HG03060 (cell line): ENCODE measurements around the gene CEP112.
"Not testable (repeated sequence)": the region's sequence is repeated elsewhere in the genome, so short reads cannot be mapped to it uniquely, and the experiment has no call there.

ENCODE experiments used
- ATAC-seq: cut with Tn5 transposase; IDR thresholded peaks from one replicate; pipeline ENCODE4 v1.9.1; 2021; ENCODE audit warnings: low read depth, moderate number of reproducible peaks; ENCODE audit not compliant: unreplicated experiment

Gene CEP112

DNA sequence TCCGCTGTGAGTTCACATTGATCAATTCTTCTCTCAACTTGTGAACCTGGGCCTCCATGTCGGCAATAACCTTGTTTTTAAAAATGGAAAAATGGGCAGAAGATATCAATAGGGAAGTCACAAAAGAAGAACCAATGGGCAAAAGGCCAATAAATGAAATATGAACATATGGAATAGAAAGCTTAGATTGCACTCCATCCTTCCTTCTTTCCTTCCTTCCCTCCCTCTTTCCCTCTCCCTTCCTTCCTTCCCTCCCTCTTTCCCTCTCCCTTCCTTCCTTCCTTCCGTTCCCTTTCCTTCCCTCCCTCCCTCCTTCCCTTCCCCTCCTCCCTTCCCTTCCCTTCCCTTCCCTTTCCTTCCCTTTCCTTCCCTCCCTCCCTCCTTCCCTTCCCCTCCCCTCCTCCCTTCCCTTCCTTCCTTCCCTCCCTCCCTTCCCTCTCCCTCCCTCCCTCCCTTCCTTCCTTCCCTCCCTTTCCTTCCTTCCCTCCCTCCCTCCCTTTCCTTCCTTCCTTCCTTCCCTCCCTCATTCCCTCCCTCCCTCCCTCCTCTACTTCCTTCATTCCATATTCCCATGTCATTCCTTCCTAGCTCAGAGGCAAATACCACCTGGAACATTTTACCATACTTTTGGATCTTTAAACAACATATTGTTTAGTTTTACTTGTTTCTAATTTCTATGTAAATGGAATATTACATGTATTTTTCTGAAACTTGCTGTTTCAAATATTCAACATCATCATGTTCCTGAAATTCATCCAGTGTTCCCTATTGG, 339.8 kb downstream of the CEP112 start:
- no peak for ATAC-seq

DNA sequence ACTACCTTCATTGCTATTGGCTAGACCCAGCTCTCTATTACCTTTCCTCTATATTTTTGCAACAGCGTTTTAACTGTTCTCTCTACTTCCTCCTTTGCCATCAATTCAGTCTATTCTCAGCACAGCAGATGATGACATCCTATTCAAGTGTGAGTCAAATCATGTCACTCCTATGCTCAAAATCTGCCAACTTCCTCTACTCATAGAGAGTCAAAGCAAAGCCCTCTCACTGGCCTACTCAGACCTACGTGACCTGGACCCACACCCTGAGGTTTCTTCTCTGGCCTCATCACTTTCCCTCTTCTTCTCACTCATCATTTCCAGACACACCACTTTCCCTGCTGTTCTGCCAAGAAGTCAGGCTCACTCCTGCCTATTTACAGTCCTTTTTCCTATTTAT, 341.4 kb downstream of the CEP112 start:
- ATAC-seq: no peak

DNA sequence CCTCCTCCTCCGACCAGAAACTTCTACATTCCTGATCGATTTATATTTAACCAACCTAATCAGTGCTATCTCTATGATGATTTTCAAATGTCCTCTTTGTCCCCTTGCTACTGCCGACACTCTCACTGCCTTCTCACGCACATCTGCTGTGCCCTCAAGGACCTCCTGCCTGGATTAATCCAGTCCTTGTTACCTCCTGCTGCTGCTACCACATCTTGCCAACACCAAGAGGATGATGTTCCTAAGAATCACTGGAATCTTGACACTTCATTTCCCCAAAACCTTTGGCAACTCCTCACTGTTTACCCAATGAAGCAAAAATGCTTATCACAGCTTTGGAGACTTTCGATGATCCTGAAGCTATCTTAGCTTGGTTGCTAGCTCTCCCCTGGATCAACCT, 343.2 kb downstream of the CEP112 start:
- no peak for ATAC-seq

DNA sequence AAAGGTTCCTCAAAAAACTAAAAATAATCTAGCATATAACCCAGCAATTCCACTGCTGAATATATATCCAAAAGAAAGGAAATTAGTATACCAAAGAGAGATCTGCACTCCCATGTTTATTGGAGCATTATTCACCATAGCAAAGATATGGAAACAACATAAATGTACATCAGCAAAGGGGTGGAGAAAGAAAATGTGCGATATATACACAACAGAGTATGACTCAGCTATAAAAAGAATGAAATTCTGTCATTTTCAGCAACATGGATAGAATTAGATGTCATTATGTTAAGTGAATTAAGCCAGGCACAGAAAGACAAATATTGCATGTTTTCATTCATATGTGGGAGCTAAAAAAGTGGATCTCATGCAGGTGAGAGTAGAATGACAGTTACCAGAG, 350.8 kb downstream of the CEP112 start:
- ATAC-seq: no peak

DNA sequence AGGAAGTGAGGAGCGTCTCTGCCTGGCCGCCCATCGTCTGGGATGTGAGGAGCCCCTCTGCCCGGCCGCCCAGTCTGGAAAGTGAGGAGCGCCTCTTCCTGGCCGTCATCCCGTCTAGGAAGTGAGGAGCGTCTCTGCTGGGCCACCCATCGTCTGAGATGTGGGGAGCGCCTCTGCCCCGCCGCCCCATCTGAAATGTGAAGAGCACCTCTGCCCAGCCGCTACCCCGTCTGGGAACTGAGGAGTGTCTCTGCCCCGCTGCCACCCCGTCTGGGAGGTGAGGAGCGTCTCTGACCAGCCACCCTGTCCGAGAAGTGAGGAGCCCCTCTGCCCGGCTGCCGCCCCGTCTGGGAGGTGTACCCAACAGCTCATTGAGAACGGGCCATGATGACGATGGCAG, 354.7 kb downstream of the CEP112 start:
- ATAC-seq: not testable (repeated sequence)

DNA sequence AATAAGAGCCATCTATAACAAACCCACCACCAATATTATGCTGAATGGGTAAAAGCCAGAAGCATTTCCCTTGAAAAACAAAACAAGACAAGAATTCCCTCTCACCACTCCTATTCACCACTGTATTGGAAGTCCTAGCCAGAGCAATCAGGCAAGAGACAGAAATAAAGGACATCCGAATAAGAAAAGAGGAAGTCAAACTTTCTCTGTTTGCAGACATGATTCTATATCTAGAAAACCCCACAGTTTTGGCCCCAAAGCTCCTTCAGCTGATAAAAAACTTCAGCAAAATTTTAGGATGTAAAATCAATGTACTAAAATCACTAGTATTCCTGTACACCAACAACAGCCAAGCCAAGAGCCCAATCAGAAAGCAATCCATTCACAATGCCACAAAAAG, 358.7 kb downstream of the CEP112 start:
- no peak for ATAC-seq

DNA sequence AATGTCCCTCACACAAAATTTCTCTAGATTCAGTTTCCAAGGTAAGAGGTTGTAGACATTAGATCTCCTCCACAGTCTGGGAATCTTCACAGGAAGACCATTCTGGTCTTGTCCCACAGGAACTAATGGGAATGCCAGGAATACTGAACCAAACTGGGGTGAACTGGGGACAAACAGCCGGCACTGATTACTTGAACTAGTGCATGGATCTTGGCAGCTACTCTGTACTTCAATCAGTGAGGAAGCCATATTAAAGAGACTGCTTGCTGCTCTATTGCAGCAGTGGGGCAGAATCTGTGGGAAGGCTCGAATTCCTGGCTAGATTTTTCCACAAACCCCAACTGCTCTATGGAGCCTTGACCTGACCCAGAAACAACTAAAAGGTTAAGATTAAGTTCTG, 361.6 kb downstream of the CEP112 start:
- ATAC-seq: no peak

DNA sequence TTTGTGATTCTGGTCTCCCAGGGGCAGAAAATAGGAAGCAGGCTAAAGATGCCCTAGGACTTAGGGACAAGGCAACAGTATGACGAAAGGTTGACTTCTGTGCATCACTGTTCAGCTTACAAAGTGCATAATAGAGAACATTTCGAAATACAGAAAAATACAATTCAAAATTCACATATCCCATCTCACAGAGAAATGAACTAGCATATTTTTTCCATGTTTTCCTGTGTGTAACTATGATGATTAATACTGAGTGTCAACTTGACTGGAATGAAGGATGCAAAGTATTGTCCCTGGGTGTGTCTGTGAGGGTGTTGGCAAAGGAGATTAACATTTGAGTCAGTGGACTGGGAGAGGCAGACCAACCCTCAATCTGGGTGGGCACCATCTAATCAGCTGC, 365.4 kb downstream of the CEP112 start:
- ATAC-seq: not testable (repeated sequence)

DNA sequence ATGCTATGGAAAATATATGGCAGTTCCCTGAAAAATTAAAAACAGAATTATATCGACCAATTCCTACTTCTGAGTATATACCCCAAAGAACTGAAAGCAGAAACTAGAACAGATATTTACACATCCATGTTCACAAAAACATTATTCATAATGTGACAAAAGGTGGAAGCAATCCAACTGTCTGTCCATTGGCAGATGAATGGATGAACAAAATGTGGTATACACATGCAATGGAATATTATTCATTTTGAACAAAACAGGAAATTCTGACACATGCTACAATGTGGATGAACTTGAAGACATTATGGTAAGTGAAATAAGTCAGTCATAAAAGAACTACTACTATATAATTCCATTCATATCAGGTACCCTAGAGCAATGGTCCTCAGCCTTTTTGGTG, 367.0 kb downstream of the CEP112 start:
- ATAC-seq: no peak

DNA sequence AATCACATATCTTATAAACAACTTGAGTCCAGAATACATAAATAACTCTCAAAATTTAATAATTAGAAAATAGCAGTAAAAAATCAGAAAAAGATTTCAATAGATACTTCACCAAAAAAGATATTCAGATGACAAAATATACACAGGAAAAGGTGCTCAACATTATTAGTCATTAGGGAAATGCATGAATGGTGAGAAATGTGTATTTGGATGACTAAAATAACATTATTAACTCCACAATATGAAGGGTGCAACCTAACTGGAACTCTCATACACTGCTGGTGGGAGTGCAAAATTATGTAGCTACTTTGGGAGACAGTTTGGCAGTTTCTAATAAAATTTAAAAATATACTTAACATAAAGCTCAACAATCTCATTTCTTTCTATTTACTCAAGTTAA, 368.2 kb downstream of the CEP112 start:
- ATAC-seq: no peak

DNA sequence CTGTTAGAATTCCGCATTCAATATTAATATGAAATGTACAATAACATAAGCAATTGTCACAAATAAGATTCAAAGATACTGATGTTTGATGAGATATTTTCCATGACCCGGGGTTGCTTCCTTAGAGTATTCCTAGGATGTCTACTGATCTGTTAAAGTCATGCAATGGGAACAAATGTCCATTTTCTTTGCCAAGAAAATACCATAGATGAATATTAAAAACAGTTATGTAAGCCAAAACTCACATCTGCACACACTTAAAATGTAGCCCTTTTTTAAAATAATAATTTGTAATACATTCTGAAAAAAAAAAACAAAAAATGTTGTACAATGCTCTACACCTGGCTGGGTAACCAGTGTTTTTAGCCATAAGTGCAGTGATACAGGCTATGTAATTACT, 371.1 kb downstream of the CEP112 start:
- ATAC-seq: no peak

DNA sequence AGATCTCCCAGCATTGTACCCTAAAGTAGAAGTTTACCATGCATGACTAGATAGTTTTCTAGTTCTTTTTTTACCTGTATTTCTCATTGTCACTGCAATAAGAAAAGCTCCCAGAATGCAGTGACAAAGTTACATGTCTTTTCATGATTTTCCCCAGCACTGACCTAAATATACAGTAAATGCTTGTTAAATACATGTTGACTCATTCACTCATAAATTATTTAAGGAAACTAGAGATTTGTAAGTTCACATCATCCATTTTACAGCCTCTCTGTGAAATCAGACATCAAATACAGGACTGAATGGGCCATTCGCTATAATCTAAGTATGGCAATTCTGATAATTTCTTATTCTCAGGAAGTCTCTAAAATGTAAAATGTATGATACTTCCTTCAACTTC, 371.6 kb downstream of the CEP112 start:
- ATAC-seq: no peak

DNA sequence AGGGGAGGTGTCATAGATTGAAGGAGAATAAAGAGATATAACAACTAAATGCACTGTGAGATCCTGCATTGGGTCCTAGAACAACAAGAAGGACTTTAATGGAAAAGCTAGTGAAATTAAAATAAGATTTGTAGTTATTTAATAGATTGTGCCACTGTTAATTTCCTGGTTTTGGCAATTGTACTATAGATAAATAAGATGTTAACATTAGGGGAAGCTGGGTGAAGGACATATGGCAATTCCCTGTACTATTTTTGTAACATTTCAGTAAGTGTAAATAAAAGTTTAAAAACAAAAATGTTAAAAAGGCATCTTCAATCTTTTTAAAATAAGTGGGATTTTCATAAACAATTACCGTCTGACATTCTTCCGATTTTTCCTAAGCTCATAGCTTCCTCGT, 372.1 kb downstream of the CEP112 start:
- no peak for ATAC-seq

DNA sequence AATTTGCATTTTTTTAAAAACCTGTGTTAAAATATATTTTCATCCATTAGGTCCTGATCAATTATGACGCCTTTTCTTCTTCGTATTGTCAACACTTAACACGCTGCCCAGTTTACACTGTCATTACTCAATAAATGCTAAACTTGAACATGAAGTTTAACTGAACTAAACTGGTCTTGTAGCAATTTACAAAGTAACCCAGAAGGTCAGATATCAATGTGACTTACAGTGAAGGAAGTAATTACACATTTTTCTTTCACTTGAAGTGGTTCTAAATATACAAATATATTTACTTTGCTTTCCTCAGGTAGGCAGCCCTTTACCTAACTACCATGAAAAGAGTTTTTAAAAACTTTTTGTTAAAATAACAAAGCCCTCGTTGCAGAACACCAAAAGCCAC, 374.0 kb downstream of the CEP112 start:
- ATAC-seq: no peak

DNA sequence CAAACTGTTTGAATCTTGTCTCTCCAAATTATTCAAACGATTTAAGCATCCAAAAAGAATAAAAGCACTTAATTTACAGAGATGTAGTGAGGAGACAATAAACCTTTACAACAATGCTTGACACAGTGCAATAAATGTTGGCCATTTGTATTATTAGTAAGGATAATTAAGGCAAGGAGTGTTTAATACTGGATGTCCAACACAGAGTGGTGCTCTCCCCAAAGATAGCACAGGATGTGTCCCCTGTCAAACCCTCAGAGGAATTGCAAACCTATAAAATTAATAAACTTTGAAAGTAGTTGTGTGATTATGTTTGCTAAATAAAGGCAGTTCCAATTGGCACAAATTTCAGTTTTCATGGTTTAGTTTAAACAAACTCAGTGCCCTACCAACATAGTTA, 377.5 kb downstream of the CEP112 start:
- ATAC-seq: no peak

DNA sequence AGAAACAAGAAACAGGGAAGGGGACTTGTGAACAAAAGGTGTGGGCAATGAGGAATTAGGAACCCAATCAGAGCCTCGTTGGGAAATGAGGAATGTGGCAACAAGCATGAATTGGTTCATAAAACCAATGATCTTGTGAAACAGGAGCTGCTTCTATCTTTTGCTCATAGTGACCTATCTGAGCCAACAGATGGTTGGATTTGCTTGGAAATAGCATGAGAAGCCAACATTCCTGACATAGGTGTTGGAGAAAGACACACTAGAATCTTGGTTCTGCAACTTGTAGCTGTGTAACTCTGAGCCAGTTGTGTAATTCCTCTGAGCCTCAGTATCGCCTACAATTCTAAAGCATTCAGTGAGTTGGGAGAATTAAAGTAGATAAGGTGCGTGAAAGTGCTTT, 378.6 kb downstream of the CEP112 start:
- ATAC-seq: no peak

DNA sequence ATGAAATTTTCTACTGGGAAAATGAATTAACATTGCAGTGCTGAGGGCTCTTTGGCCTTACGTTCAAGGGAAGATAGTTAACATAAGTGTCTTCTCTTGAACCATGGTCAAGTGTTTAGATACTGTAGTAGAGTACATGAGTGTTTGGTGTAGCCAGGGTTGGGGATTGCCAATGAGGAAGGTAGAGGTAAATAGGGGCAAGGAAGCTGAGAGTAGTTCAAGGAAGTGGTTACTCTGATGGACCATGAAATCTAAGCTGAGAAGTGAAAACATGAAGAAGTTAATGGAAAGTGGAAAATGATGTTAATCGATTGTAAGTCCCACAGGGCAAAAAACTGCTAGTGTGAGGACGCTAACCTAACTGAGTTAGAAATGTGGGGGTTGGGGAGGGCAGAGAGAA, 380.9 kb downstream of the CEP112 start:
- no peak for ATAC-seq

DNA sequence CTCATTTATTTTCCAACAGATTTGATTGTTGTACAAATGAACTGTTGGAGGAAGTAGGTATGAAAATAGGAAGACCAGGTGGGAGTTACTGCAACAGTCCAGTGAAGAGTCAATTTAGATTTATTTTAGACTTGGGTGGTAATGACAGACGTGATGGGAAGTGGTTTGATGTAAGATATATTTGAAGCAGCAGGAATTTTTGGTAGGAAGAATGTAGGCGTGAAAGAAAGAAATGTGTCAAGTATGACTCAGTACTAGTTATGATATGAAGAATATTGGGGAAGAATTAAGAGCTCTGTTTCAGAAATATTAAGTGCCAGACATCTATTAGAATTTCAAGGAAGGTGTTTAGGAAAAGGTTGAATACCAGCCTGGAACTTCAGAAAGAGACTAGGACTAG, 382.6 kb downstream of the CEP112 start:
- ATAC-seq: no peak

DNA sequence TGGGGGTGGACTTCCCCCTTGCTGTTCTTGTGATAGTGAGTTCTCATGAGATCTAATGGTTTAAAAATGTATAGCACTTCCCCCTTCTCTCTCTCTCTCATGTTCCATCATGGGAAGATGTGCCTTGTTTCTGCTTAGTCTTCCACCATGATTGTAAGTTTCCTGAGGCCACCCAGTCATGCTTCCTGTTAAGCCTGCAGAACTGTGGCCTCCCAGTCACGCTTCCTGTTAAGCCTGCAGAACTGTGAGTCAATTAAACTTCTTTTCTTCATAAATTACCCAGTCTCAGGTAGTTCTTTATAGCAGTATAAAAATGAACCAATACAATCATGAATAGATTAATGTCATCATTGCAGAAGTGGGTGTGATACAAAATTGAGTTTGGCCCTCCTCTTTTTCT, 383.4 kb downstream of the CEP112 start:
- not testable (repeated sequence) for ATAC-seq

DNA sequence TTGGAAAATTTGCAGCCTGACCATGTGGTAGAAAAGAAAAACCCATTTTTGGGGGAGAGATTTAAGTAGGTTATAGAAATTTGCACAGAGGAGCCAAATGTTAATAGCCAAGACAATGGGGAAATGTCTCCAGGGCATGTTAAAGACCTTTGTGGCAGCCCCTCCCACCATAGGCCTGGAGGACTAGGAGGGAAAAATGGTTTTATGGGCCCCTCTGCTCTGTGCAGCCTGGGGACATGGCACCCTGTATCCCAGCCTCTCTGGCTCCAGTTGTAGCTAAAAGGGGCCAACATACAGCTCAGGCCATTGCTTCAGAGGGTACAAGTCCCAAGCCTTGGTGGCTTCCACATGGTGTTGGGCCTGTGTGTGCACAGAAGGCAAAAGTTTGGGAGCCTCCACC, 384.6 kb downstream of the CEP112 start:
- ATAC-seq: no peak

DNA sequence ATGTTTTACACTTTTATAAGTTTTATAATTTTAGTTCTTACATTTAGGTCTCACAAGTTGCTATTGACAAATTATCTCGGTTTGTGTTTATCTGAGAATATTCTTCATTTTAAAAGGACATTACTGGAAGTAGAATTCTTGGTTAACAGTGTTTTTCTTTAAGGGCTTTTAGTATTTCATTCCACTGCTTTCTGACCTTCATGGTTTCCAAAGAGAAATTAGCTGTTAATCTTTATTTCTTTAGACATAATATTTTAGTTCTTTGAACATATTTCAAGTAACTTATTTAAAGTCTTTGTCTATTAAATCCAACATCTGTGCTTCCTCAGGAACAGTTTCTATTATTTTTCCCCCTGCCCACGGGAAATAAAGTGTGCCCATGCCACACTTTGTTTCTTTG, 390.4 kb downstream of the CEP112 start:
- no peak for ATAC-seq

DNA sequence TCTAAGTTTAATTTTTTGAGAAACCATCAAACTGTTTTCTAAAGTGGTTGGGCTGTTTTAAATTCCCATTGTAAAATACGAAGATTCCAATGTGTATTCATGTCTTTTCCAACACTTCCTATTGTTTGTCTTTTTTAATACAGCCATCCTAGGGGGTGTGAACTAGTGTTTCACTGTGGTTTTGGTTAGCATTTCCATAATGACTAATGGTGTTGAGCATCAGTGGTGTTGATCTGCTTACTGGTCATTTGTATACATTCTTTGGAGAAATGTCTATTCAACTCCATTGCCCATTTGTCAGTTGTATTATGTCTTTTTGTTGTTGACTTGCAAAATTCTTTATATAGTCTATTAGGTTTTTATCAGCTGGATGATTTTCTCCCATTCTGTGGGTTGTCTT, 391.3 kb downstream of the CEP112 start:
- ATAC-seq: no peak

DNA sequence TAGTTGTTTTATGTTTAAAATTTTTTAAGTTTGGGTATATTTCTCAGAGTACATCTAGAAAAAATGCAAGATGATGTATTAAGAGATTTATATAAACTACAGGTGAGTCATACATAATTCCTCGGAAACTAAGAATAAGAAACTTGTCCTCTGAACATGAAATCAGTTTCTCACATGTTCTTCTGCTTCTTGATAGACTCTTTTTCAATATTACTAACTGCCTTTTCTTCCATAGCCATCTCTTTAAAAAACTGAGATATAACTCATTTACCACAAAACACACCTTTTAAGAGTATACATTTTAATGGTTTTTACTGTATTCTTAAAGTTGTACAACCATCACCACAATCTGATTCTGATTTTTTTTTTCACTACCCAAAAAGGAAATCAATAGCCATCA, 392.1 kb downstream of the CEP112 start:
- no peak for ATAC-seq
